HG03159 (cell line): ENCODE data around the gene TAS2R13.

Experiments used
- ATAC-seq: cut with Tn5 transposase; IDR thresholded peaks from one replicate; pipeline ENCODE4 v1.9.1; 2021; ENCODE audit warnings: mild to moderate bottlenecking, moderate library complexity; ENCODE audit not compliant: unreplicated experiment

TAS2R13 gene

GRCh38 chr12:10909462-10909861, at the start of gene TAS2R13:
Gene TAS2R13, minus strand, starts transcription at chr12:10909562. Its CDS starts 264 bp downstream, at chr12:10909298.
- no peak for ATAC-seq

- no peak for ATAC-seq
Measured at GRCh38 chr12:10957741-10958140, 48.4 kb upstream of the TAS2R13 start.

- no peak for ATAC-seq
Measured at GRCh38 chr12:10956085-10956484, 46.7 kb upstream of the TAS2R13 start.

GRCh38 chr12:10952645-10953044, 43.3 kb upstream of the TAS2R13 start:
- no peak for ATAC-seq

- ATAC-seq, result no peak
Measured at GRCh38 chr12:10943167-10943566, 33.8 kb upstream of the TAS2R13 start.

GRCh38 chr12:10941916-10942607, 32.7 kb upstream of the TAS2R13 start:
- ATAC-seq, result no peak

- no peak for ATAC-seq
Measured at GRCh38 chr12:10941369-10941768, 32.0 kb upstream of the TAS2R13 start.

GRCh38 chr12:10940389-10940788, 31.0 kb upstream of the TAS2R13 start:
- no peak for ATAC-seq

GRCh38 chr12:10939163-10939562, 29.8 kb upstream of the TAS2R13 start, which contains the start of gene TAS2R14:
Gene TAS2R14, minus strand, starts transcription at chr12:10939263. Its CDS starts 56 bp downstream, at chr12:10939207.
- no peak for ATAC-seq

GRCh38 chr12:10936506-10936905, 27.1 kb upstream of the TAS2R13 start:
- no peak for ATAC-seq

GRCh38 chr12:10928746-10929286, 19.5 kb upstream of the TAS2R13 start, which contains the start of gene PRH2:
Gene PRH2, plus strand, starts transcription at chr12:10929236. Its CDS starts 38 bp downstream, at chr12:10929274.
- no peak for ATAC-seq

GRCh38 chr12:10926269-10926668, 16.9 kb upstream of the TAS2R13 start:
- ATAC-seq, result no peak

GRCh38 chr12:10919809-10920208, 10.4 kb upstream of the TAS2R13 start:
- no peak for ATAC-seq

GRCh38 chr12:10910380-10910779, 1.0 kb upstream of the TAS2R13 start:
- no peak for ATAC-seq

GRCh38 chr12:10904686-10905085, 4.7 kb downstream of the TAS2R13 start:
- ATAC-seq, result no peak

- no peak for ATAC-seq
Measured at GRCh38 chr12:10901427-10901826, 7.9 kb downstream of the TAS2R13 start.

- ATAC-seq, result no peak
Measured at GRCh38 chr12:10900972-10901371, 8.4 kb downstream of the TAS2R13 start.

- no peak for ATAC-seq
Measured at GRCh38 chr12:10900530-10900929, 8.8 kb downstream of the TAS2R13 start.

GRCh38 chr12:10896854-10897253, 12.5 kb downstream of the TAS2R13 start:
- no peak for ATAC-seq

- no peak for ATAC-seq
Measured at GRCh38 chr12:10891937-10892336, 17.4 kb downstream of the TAS2R13 start.

GRCh38 chr12:10889226-10889625, 20.1 kb downstream of the TAS2R13 start:
- no peak for ATAC-seq

- ATAC-seq, result no peak
Measured at GRCh38 chr12:10884086-10884725, 25.2 kb downstream of the TAS2R13 start, which contains the start of gene PRH1. Gene PRH1, minus strand, starts transcription at chr12:10884255. Its CDS starts 38 bp downstream, at chr12:10884217.
